Epithelial cell of prostate (primary cell): Measurements from ENCODE around the gene ZFAND3.

Experiments
- DNase-seq: peaks from one replicate; pipeline ENCODE4 v3.0.0-alpha.2; 2011; ENCODE audit warnings: low read depth, low spot score
- H3K27ac ChIP-seq: fragments of 450-650 bp; 2 replicates; pipeline ENCODE4 v1.5.1; 2017; ENCODE audit warnings: mild to moderate bottlenecking

The ZFAND3 gene

GRCh38 chr6:38185752-38186151, 366.2 kb downstream of the ZFAND3 start:
- no peak for DNase-seq
- no peak overlapping the region for H3K27ac ChIP-seq

- DNase-seq: no peak
- H3K27ac ChIP-seq: no peak overlapping the region
These were observed 367.8 kb downstream of the ZFAND3 start for GRCh38 chr6:38187325-38187724.

GRCh38 chr6:38187811-38188590, 368.5 kb downstream of the ZFAND3 start:
- DNase-seq: no peak
- H3K27ac ChIP-seq: no peak overlapping the region

- no peak overlapping the region for H3K27ac ChIP-seq
- DNase-seq: no peak
These were observed 369.3 kb downstream of the ZFAND3 start for GRCh38 chr6:38188677-38189335.

- H3K27ac ChIP-seq: no peak overlapping the region
- DNase-seq: no peak
These were observed 371.9 kb downstream of the ZFAND3 start for GRCh38 chr6:38191418-38191817.

- no peak for DNase-seq
- H3K27ac ChIP-seq: no peak overlapping the region
These were observed 372.5 kb downstream of the ZFAND3 start for GRCh38 chr6:38192011-38192410.

- no peak overlapping the region for H3K27ac ChIP-seq
These were observed 373.0 kb downstream of the ZFAND3 start for GRCh38 chr6:38192487-38192886.

GRCh38 chr6:38193051-38193450, 373.5 kb downstream of the ZFAND3 start:
- no peak for DNase-seq
- H3K27ac ChIP-seq: no peak overlapping the region

More at GRCh38 chr6:38192487-38192886, 373.0 kb downstream of the ZFAND3 start:
- DNase-seq: no peak

GRCh38 chr6:38193481-38194281, 374.2 kb downstream of the ZFAND3 start:
- DNase-seq: no peak
- no peak overlapping the region for H3K27ac ChIP-seq

GRCh38 chr6:38194282-38194572, 374.7 kb downstream of the ZFAND3 start:
- no peak overlapping the region for H3K27ac ChIP-seq
- no peak for DNase-seq

- no peak for DNase-seq
- H3K27ac ChIP-seq: no peak overlapping the region
These were observed 375.1 kb downstream of the ZFAND3 start for GRCh38 chr6:38194589-38194988.

GRCh38 chr6:38195113-38195635, 375.6 kb downstream of the ZFAND3 start:
- DNase-seq: no peak
- H3K27ac ChIP-seq: no peak overlapping the region

- no peak overlapping the region for H3K27ac ChIP-seq
- no peak for DNase-seq
These were observed 378.7 kb downstream of the ZFAND3 start for GRCh38 chr6:38198219-38198618.
